Ovary (tissue), 3 donors: ENCODE results near the gene COL18A1.

Experiments
- CTCF ChIP-seq, 3 donors: fragments of 450-650 bp in 2 of 3; fragments of 200-600 bp in 1 of 3; IDR thresholded peaks; one replicate each; pipeline versions ENCODE4 v1.5.1 to v1.8.0; 2016 to 2022; ENCODE audit warnings: antibody characterized with exemption in 3 of 3, mild to moderate bottlenecking in 1 of 3
- POLR2A ChIP-seq: fragments of 450-650 bp; IDR thresholded peaks from one replicate; pipeline ENCODE4 v1.6.1; 2017; ENCODE audit warnings: antibody characterized with exemption, mild to moderate bottlenecking, moderate library complexity
- donor health status: DM: no; HTN: no; CAD: no.

GRCh38 chr21:45557616-45558043 is 152.7 kb downstream of the COL18A1 start:
- TF ChIP-seq CTCF (IDR thresholded peaks at IDR 0.05): no peak
- TF ChIP-seq POLR2A: no peak
